GM10266 (cell line): Measurements from ENCODE around the gene RBM4B.

Source experiments
- DNase-seq: peaks from one replicate; pipeline ENCODE4 v3.0.0; 2012; ENCODE audit errors: extremely low spot score
- TF ChIP-seq, protein P1 (sequence below): IDR thresholded peaks from 2 replicates; pipeline ENCODE4 v1.5.1; 2012; ENCODE audit warnings: mild to moderate bottlenecking, low read depth; ENCODE audit not compliant: control insufficient read depth, insufficient read depth; ENCODE audit errors: missing control alignments

Gene RBM4B

DNA sequence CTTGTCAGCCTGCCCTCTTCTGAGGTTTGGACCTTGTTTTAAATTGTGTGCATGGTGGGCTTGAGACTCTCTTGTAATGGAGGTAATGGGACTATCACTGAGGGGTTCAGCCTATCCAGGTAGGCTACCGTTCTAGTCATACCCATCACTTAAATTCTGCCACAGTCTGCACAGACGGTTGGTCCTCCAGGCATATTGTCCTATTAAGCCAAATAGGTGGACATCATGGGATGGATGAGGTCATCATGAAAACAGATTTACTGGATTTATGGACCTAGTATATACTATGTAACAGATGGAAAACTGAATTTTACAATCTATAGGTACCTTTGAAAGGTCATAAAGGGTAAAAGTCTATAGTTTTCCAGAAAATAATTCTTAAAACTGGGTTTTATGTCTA is 48.3 kb downstream of the RBM4B start:
- no peak for DNase-seq
- TF ChIP-seq, protein P1, sequence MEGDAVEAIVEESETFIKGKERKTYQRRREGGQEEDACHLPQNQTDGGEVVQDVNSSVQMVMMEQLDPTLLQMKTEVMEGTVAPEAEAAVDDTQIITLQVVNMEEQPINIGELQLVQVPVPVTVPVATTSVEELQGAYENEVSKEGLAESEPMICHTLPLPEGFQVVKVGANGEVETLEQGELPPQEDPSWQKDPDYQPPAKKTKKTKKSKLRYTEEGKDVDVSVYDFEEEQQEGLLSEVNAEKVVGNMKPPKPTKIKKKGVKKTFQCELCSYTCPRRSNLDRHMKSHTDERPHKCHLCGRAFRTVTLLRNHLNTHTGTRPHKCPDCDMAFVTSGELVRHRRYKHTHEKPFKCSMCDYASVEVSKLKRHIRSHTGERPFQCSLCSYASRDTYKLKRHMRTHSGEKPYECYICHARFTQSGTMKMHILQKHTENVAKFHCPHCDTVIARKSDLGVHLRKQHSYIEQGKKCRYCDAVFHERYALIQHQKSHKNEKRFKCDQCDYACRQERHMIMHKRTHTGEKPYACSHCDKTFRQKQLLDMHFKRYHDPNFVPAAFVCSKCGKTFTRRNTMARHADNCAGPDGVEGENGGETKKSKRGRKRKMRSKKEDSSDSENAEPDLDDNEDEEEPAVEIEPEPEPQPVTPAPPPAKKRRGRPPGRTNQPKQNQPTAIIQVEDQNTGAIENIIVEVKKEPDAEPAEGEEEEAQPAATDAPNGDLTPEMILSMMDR, result no peak

DNA sequence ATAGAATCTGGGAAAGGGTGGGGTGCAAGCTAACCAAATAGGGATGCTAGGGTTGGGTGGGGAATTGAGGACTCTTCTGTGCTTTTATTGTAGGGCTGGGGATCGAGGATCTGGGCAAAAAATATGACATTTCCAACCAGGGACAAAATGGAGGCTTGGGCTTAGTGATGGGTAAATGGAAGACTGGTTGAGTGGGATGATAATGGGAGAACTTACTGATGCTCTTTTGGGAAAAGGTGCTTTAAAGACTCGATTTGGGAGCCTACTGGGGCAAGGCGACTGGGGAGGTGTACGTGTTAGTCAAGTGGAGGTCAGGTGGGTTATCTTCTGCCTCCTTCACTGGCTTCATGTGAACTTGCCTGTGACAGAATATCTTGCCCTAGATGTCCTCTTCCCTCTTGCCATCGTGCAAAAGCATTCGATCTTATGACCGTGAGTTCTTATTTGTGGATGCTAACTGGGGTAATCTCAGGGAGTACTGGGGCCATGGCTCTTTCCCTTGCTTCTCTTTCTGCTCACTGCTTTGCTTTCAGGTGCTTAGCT is 49.6 kb downstream of the RBM4B start:
- DNase-seq, result no peak
- TF ChIP-seq, protein P1, result no peak

DNA sequence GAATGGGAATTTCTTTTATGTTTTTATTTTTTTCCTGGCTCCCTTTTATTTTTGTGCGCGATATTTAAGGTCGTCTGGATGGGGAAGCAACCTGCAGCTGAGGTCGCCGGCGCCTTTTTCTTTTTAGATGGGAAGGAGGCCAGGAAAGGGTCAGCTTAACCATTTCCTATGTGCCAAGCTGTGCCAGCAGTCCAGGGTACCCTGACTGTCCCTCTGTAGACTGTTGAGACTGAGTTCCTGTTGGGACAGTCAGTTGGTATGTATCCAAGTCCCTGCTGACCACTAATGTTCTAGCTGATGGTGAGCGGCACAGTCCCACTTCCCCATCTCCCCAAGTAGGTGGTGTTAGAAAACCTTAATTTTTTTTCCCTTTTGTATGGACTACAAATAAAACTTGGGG is 50.8 kb downstream of the RBM4B start:
- DNase-seq, result no peak
- TF ChIP-seq, protein P1, result no peak

DNA sequence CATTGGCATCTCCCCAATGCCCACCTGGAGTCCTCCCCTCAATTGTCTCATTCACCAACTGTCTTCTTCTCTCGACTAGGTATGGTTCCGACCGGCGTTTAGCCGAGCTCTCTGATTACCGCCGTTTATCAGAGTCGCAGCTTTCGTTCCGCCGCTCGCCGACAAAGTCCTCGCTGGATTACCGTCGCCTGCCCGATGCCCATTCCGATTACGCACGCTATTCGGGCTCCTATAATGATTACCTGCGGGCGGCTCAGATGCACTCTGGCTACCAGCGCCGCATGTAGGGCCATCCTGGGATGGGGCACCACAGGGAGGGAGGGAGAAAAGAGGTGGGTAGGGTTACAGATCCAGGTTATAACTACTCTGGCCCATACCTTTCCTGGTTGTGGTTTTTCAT is 51.3 kb downstream of the RBM4B start:
- no peak for DNase-seq
- TF ChIP-seq, protein P1, result no peak

DNA sequence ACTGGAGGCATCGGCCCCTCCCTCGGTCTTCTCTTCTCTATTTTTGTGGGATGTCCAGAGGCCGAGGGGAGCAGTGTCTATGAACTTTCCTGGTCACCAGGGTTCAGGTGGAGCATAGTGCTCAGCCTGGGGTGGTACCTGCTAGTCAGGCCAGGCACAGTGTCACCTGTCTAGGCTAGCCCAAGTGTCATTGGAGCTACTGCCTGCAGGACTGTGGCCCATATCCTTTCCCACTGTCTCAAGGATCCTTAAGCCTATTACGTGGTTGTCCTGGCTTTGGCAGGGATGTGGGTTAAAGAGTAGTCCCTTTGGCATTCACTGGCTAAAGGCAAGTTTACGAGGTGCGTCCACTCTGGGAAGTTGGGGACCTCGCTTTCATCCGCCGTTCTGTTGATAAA is 51.9 kb downstream of the RBM4B start:
- TF ChIP-seq, protein P1, result no peak
- DNase-seq, result no peak

DNA sequence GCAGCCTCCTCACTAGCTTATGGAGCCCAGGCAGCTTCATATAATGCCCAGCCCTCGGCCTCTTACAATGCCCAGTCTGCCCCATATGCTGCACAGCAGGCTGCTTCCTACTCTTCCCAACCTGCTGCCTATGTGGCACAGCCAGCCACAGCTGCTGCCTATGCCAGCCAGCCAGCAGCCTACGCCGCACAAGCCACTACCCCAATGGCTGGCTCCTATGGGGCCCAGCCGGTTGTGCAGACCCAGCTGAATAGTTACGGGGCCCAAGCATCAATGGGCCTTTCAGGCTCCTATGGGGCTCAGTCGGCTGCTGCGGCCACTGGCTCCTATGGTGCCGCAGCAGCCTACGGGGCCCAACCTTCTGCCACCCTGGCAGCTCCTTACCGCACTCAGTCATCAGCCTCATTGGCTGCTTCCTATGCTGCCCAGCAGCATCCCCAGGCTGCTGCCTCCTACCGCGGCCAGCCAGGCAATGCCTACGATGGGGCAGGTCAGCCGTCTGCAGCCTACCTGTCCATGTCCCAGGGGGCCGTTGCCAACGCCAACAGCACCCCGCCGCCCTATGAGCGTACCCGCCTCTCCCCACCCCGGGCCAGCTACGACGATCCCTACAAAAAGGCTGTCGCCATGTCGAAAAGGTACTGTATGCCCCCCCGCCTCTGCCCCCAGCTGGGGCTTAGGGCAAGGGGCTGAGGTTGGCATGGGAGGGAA is 52.5 kb downstream of the RBM4B start:
- TF ChIP-seq, protein P1, result no peak
- DNase-seq, result no peak

DNA sequence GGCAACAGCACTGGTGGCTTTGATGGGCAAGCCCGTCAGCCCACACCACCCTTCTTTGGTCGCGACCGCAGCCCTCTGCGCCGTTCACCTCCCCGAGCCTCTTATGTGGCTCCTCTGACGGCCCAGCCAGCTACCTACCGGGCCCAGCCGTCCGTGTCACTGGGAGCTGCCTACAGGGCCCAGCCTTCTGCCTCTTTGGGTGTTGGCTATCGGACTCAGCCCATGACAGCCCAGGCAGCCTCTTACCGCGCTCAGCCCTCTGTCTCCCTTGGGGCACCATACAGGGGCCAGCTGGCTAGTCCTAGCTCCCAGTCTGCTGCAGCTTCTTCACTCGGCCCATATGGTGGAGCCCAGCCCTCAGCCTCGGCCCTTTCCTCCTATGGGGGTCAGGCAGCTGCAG is 53.2 kb downstream of the RBM4B start:
- TF ChIP-seq, protein P1, result no peak
- DNase-seq, result no peak
